HepG2 (cell line): ENCODE results near the gene C2CD3. TPM values are rescaled to one million over a fixed set of nuclear protein-coding genes. Genes with fewer than 3 reads are reported as not detected.

Experiments used
- ATAC-seq: fragments of 200-7000 bp; cut with Tn5 transposase; 3 replicates; pipeline ENCODE4 v1.9.1; 2020; ENCODE audit warnings: mild to moderate bottlenecking, moderate library complexity
- BruUV-seq: library from RNA; stranded (reverse); fragments of 400-500 nt; replicated peaks from 2 replicates; lab custom pipeline; 2021; lab: Mats Ljungman, UMichigan
- CTCF ChIA-PET: fragments of 300-600 bp; formaldehyde crosslinking; extraction: SDS; loops from one replicate; lab custom pipeline; 2021; ENCODE audit warnings: low total read pairs, inconsistent platforms, low intra/inter-chr PET ratio; lab: Yijun Ruan, JAX
- POLR2A ChIA-PET: fragments of 350-600 bp; sonication (Branson Sonifier 250); formaldehyde crosslinking; loops from one replicate; lab custom pipeline; 2020; ENCODE audit warnings: antibody characterized with exemption, inconsistent platforms; lab: Yijun Ruan, JAX
- DNase-seq: peaks from one replicate; pipeline ENCODE4 v3.0.0-alpha.2; 2015; ENCODE audit warnings: low spot score
- FAIRE-seq: peaks from 3 replicates; lab custom pipeline; 2011; peaks lifted over from hg19 to GRCh38; lab: Jason Lieb, UNC
- H2AFZ ChIP-seq: one replicate; pipeline ENCODE4 v1.6.1; 2011; ENCODE audit warnings: low read length, inconsistent platforms
- H3K27ac ChIP-seq: fragments of 300-600 bp; 3 replicates; pipeline ENCODE4 v1.8.0; 2011; ENCODE audit warnings: mixed run types, mild to moderate bottlenecking, mixed read lengths, low read length, inconsistent platforms; ENCODE audit not compliant: insufficient read depth; ENCODE audit errors: extremely low read length
- H3K27me3 ChIP-seq, 2 experiments: fragments of 200-600 bp in 1 of 2; 2 replicates in 1 of 2; 3 replicates in 1 of 2; pipeline versions ENCODE4 v1.6.0 to v1.8.0; 2011; ENCODE audit warnings: low read length in 2 of 2, mild to moderate bottlenecking in 2 of 2, moderate library complexity in 2 of 2, inconsistent platforms in 1 of 2; ENCODE audit not compliant: insufficient read depth in 2 of 2, control insufficient read depth in 1 of 2
- H3K36me3 ChIP-seq, 2 experiments: fragments of 200-600 bp in 1 of 2; replicated peaks in 1 of 2; 2 replicates in 1 of 2; 3 replicates in 1 of 2; pipeline versions ENCODE4 v1.5.1 to v1.8.0; 2011; ENCODE audit warnings: low read length in 2 of 2, inconsistent platforms in 1 of 2; ENCODE audit not compliant: insufficient read depth in 2 of 2, control insufficient read depth in 1 of 2
- H3K4me1 ChIP-seq: 2 replicates; pipeline ENCODE4 v1.5.1; 2012; ENCODE audit warnings: low read length, inconsistent platforms; ENCODE audit not compliant: insufficient read depth
- H3K4me2 ChIP-seq: 2 replicates; pipeline ENCODE4 v1.6.0; 2011; ENCODE audit warnings: low read depth, low read length, inconsistent platforms
- H3K4me3 ChIP-seq, 3 experiments: fragments of 200-600 bp in 1 of 3; sonication (generic), shearing (Covaris generic) in 1 of 3; replicated peaks in 1 of 3; 2 replicates each; pipeline ENCODE4 v1.5.1; 2011 to 2016; ENCODE audit warnings: low read length in 3 of 3, inconsistent platforms in 2 of 3, low read depth in 2 of 3, mild to moderate bottlenecking in 2 of 3, control low read depth in 1 of 3, mixed read lengths in 1 of 3; ENCODE audit not compliant: insufficient read depth in 1 of 3
- H3K79me2 ChIP-seq: one replicate; pipeline ENCODE4 v1.6.1; 2011; ENCODE audit warnings: low read length, inconsistent platforms; ENCODE audit not compliant: insufficient read depth
- H3K9ac ChIP-seq: 2 replicates; pipeline ENCODE4 v1.6.0; 2011; ENCODE audit warnings: mild to moderate bottlenecking, low read depth, low read length, inconsistent platforms; ENCODE audit not compliant: insufficient read depth
- H3K9me3 ChIP-seq: 2 replicates; pipeline ENCODE4 v1.5.1; 2012; ENCODE audit warnings: mild to moderate bottlenecking, low read length
- H4K20me1 ChIP-seq: 2 replicates; pipeline ENCODE4 v1.6.0; 2011; ENCODE audit warnings: inconsistent platforms, mild to moderate bottlenecking, low read length, moderate library complexity; ENCODE audit not compliant: insufficient read depth
- ARNT2 ChIP-seq: sonication (generic); formaldehyde crosslinking; IDR thresholded peaks from 2 replicates; pipeline ENCODE4 v1.8.0; 2022; ENCODE audit warnings: mild to moderate bottlenecking, low read depth, missing genetic modification reagents, moderate library complexity
- ATF4 ChIP-seq, 2 experiments: fragments of 450-650 bp in 1 of 2; sonication (generic) in 1 of 2; formaldehyde crosslinking; IDR thresholded peaks; 2 replicates each; pipeline versions ENCODE4 v1.5.0 to v1.8.0; 2020 to 2022; ENCODE audit warnings: mild to moderate bottlenecking in 1 of 2, missing genetic modification reagents in 1 of 2
- CAMTA2 ChIP-seq: sonication (generic); formaldehyde crosslinking; IDR thresholded peaks from 2 replicates; pipeline ENCODE4 v1.4.0; 2020; ENCODE audit warnings: mild to moderate bottlenecking, missing genetic modification reagents, borderline replicate concordance
- KMT2B ChIP-seq: IDR thresholded peaks from 2 replicates; pipeline ENCODE4 v1.6.1; 2016; ENCODE audit warnings: missing genetic modification reagents, missing compliant biosample characterization
- NFAT5 ChIP-seq: sonication (generic); formaldehyde crosslinking; IDR thresholded peaks from 2 replicates; pipeline ENCODE4 v1.4.0; 2020; ENCODE audit warnings: missing genetic modification reagents
- PAF1 ChIP-seq: IDR thresholded peaks from 2 replicates; pipeline ENCODE4 v1.6.1; 2016; ENCODE audit warnings: missing genetic modification reagents, missing compliant biosample characterization
- SIN3B ChIP-seq: fragments of 150-350 bp; IDR thresholded peaks from 2 replicates; pipeline ENCODE4 v1.6.1; 2014; ENCODE audit warnings: low read length
- SKI ChIP-seq: fragments of 450-650 bp; IDR thresholded peaks from one replicate; pipeline ENCODE4 v1.6.1; 2018; ENCODE audit warnings: mild to moderate bottlenecking; ENCODE audit not compliant: partially characterized antibody
- SP4 ChIP-seq: sonication (generic); formaldehyde crosslinking; IDR thresholded peaks from 2 replicates; pipeline ENCODE4 v1.8.1; 2023; ENCODE audit warnings: mild to moderate bottlenecking, missing genetic modification reagents
- ZBTB20 ChIP-seq: sonication (generic); formaldehyde crosslinking; IDR thresholded peaks from 2 replicates; pipeline ENCODE4 v1.8.1; 2023; ENCODE audit warnings: missing genetic modification reagents, low read depth, mild to moderate bottlenecking, borderline replicate concordance
- ZNF501 ChIP-seq: sonication (generic); formaldehyde crosslinking; IDR thresholded peaks from 2 replicates; pipeline ENCODE4 v1.5.1; 2020; ENCODE audit warnings: mild to moderate bottlenecking, moderate library complexity, missing genetic modification reagents
- ZNF761 ChIP-seq: sonication (generic); formaldehyde crosslinking; conservative IDR thresholded peaks from 2 replicates; pipeline ENCODE4 v1.4.0; 2020; ENCODE audit warnings: mild to moderate bottlenecking, missing genetic modification reagents
- WGBS: methylation state at CpG from one replicate; pipeline ENCODE4 v1.1.6; 2017; ENCODE audit warnings: low lambda C conversion rate; 5-methylcytosine and 5-hydroxymethylcytosine counted together
- in situ Hi-C: cut with HindIII; loops from 2 replicates; pipeline ENCODE4 v1.10.0; 2017; ENCODE audit warnings: low pct_unique_long_range_greater_than_20kb; ENCODE audit not compliant: extremely low pct_ligation_motif_present
- intact Hi-C: fragments of 100-400 bp; cut with micrococcal nuclease; formaldehyde crosslinking; loops from one replicate; pipeline ENCODE4 v1.10.0; 2022; ENCODE audit not compliant: unreplicated experiment
- polyA plus RNA-seq, 8 experiments: library from polyadenylated mRNA; depleted of rRNA in 3 of 8; stranded (reverse) in 7 of 8; unstranded in 1 of 8; fragments of >200 nt; fragmentation: Illumina TruSeq in 4 of 8; extraction: Trizol in 4 of 8; gene quantifications; 2 replicates each; pipeline versions ENCODE4 v1.2.1 to v1.2.3, GENCODE V29; 2011 to 2016; ENCODE audit warnings: low read depth in 4 of 8, missing spikeins in 1 of 8, mixed read lengths in 1 of 8; ENCODE audit not compliant: insufficient read depth in 1 of 8
- total RNA-seq, 5 experiments: library from RNA; depleted of rRNA; stranded (reverse); fragments of >200 nt; fragmentation: Illumina TruSeq; extraction: Trizol; gene quantifications; 2 replicates each; pipeline ENCODE4 v1.2.3, GENCODE V29; 2016; ENCODE audit warnings: low read depth in 1 of 5
- TF ChIP-seq, protein P1 (sequence below): sonication (generic); formaldehyde crosslinking; IDR thresholded peaks from 2 replicates; pipeline ENCODE4 v1.5.0; 2020; ENCODE audit warnings: mild to moderate bottlenecking, missing genetic modification reagents

Gene C2CD3
- total and polyA plus RNA-seq, 2 of the 13 experiments (the other 11 are each of a cell fraction or from before 2014, with no cell fraction given): 5.5 to 6.4 TPM

- 39% methylated on average over 7 of the region's 8 CpGs for WGBS
- POLR2A ChIA-PET: no interaction called here
- no peak for DNase-seq
These were observed 171.1 kb downstream of the C2CD3 start for GRCh38 chr11:73999581-74000306.

More at GRCh38 chr11:73999581-74000306, 171.1 kb downstream of the C2CD3 start:
- Histone ChIP-seq H3K9me3 (no peaks in the 10 kb centered on the region), H3K36me3 (no peaks in the 10 kb centered on the region), H3K4me2 (no peak overlapping the region), H4K20me1 (no peaks in the 10 kb centered on the region), H3K27me3 (no peaks in the 10 kb centered on the region), H3K9ac (no peak overlapping the region), H3K27ac (no peak overlapping the region), H3K4me3 (no peak overlapping the region), H2AFZ (no peak overlapping the region), H3K4me1 (peaks cover 15% of the 10 kb centered on the region), H3K79me2 (no peaks in the 10 kb centered on the region)
- no TSS peak for BruUV-seq
- TF ChIP-seq CAMTA2 (CRISPR knock-in tag): no peak
- no peak for TF ChIP-seq ZNF761 (CRISPR knock-in tag)
- no peak for TF ChIP-seq NFAT5 (CRISPR knock-in tag)
- no peak for TF ChIP-seq SIN3B
- no peak for TF ChIP-seq SP4 (CRISPR knock-in tag)
- TF ChIP-seq ZNF501 (CRISPR knock-in tag): no peak
- no peak for TF ChIP-seq KMT2B
- TF ChIP-seq SKI: no peak
- TF ChIP-seq ZBTB20 (CRISPR knock-in tag): no peak
- no peak for TF ChIP-seq PAF1
- no peak for TF ChIP-seq ATF4 (CRISPR knock-in tag; IDR thresholded peaks at IDR 0.05)
- no peak for TF ChIP-seq ARNT2 (CRISPR knock-in tag)
- TF ChIP-seq, protein P1, sequence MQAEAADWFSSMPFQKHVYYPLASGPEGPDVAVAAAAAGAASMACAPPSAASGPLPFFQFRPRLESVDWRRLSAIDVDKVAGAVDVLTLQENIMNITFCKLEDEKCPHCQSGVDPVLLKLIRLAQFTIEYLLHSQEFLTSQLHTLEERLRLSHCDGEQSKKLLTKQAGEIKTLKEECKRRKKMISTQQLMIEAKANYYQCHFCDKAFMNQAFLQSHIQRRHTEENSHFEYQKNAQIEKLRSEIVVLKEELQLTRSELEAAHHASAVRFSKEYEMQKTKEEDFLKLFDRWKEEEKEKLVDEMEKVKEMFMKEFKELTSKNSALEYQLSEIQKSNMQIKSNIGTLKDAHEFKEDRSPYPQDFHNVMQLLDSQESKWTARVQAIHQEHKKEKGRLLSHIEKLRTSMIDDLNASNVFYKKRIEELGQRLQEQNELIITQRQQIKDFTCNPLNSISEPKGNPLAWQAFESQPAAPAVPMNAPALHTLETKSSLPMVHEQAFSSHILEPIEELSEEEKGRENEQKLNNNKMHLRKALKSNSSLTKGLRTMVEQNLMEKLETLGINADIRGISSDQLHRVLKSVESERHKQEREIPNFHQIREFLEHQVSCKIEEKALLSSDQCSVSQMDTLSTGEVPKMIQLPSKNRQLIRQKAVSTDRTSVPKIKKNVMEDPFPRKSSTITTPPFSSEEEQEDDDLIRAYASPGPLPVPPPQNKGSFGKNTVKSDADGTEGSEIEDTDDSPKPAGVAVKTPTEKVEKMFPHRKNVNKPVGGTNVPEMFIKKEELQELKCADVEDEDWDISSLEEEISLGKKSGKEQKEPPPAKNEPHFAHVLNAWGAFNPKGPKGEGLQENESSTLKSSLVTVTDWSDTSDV (CRISPR knock-in tag): no peak
- in situ Hi-C loops (no loop called here), intact Hi-C loops (no loop called here)
- no peak for FAIRE-seq
- no peak for ATAC-seq
- CTCF ChIA-PET: no interaction called here
